Keratinocyte (primary cell): ENCODE results near the gene UBA3. TPM values are rescaled to one million over a fixed set of nuclear protein-coding genes. Genes with fewer than 3 reads are reported as not detected.

ENCODE experiments used
- DNase-seq: peaks from one replicate; pipeline ENCODE4 v3.0.0-alpha.2; 2011; ENCODE audit warnings: low read depth, missing footprints, low spot score
- FAIRE-seq: peaks from 2 replicates; lab custom pipeline; 2011; peaks lifted over from hg19 to GRCh38; lab: Jason Lieb, UNC
- H2AFZ ChIP-seq: 2 replicates; pipeline ENCODE4 v1.6.0; 2012; ENCODE audit warnings: low read length, control low read depth, inconsistent platforms; ENCODE audit not compliant: control insufficient read depth
- H3K27ac ChIP-seq: 2 replicates; pipeline ENCODE4 v1.5.1; 2011; ENCODE audit warnings: low read length; ENCODE audit not compliant: control insufficient read depth, insufficient read depth
- H3K27me3 ChIP-seq: 3 replicates; pipeline ENCODE4 v1.6.0; 2011; ENCODE audit warnings: low read length; ENCODE audit not compliant: control insufficient read depth, insufficient read depth; ENCODE audit errors: extremely low read depth
- H3K36me3 ChIP-seq, 2 experiments: 2 replicates in 1 of 2; 3 replicates in 1 of 2; pipeline ENCODE4 v1.5.1; 2011; ENCODE audit warnings: low read length in 2 of 2, mild to moderate bottlenecking in 1 of 2; ENCODE audit not compliant: control insufficient read depth in 2 of 2, insufficient read depth in 2 of 2; ENCODE audit errors: extremely low read depth in 1 of 2
- H3K4me1 ChIP-seq: 3 replicates; pipeline ENCODE4 v1.5.1; 2011; ENCODE audit warnings: low read length; ENCODE audit not compliant: control insufficient read depth, insufficient read depth; ENCODE audit errors: extremely low read depth
- H3K4me2 ChIP-seq: 3 replicates; pipeline ENCODE4 v1.6.0; 2011; ENCODE audit warnings: low read depth, low read length; ENCODE audit not compliant: control insufficient read depth, insufficient read depth; ENCODE audit errors: extremely low read depth
- H3K4me3 ChIP-seq, 3 experiments: fragments of 200-600 bp in 1 of 3; sonication (generic) in 1 of 3; 2 replicates in 2 of 3; 3 replicates in 1 of 3; pipeline ENCODE4 v1.5.1; 2011 to 2016; ENCODE audit warnings: low read length in 3 of 3, mild to moderate bottlenecking in 3 of 3, control low read depth in 2 of 3, inconsistent platforms in 1 of 3, low read depth in 1 of 3, mixed read lengths in 1 of 3, mixed run types in 1 of 3, moderate library complexity in 1 of 3; ENCODE audit not compliant: control insufficient read depth in 2 of 3, insufficient read depth in 2 of 3; ENCODE audit errors: extremely low read depth in 1 of 3
- H3K79me2 ChIP-seq: 2 replicates; pipeline ENCODE4 v1.6.0; 2012; ENCODE audit warnings: low read length; ENCODE audit not compliant: control insufficient read depth, insufficient read depth
- H3K9ac ChIP-seq: 3 replicates; pipeline ENCODE4 v1.6.0; 2011; ENCODE audit warnings: low read length; ENCODE audit not compliant: control insufficient read depth, insufficient read depth; ENCODE audit errors: extremely low read depth
- H3K9me1 ChIP-seq: 3 replicates; pipeline ENCODE4 v1.6.0; 2011; ENCODE audit warnings: low read length; ENCODE audit not compliant: control insufficient read depth, insufficient read depth; ENCODE audit errors: extremely low read depth
- H3K9me3 ChIP-seq: 2 replicates; pipeline ENCODE4 v1.5.1; 2012; ENCODE audit warnings: low read depth, low read length; ENCODE audit not compliant: control insufficient read depth
- H4K20me1 ChIP-seq: 3 replicates; pipeline ENCODE4 v1.6.0; 2011; ENCODE audit warnings: low read length; ENCODE audit not compliant: control insufficient read depth, insufficient read depth; ENCODE audit errors: extremely low read depth
- CTCF ChIP-seq, 3 experiments: IDR thresholded peaks in 1 of 3; conservative IDR thresholded peaks in 1 of 3; optimal IDR thresholded peaks in 1 of 3; 2 replicates in 2 of 3; 3 replicates in 1 of 3; pipeline versions ENCODE3 to v1.5.1; 2011; ENCODE audit warnings: low read length in 3 of 3, mild to moderate bottlenecking in 3 of 3, moderate library complexity in 2 of 3, control low read depth in 1 of 3, inconsistent platforms in 1 of 3; ENCODE audit not compliant: insufficient read depth in 2 of 3; ENCODE audit errors: extremely low read depth in 1 of 3
- EZH2 ChIP-seq: IDR thresholded peaks from one replicate; pipeline ENCODE4 v1.6.1; 2012; ENCODE audit warnings: inconsistent platforms, mild to moderate bottlenecking, low read length, moderate library complexity
- dilution Hi-C: fragments of 300-500 bp; cut with MboI; formaldehyde crosslinking; loops from one replicate; pipeline ENCODE4 v1.7.0; 2020; ENCODE audit warnings: low sequenced_read_pairs; ENCODE audit not compliant: extremely low pct_ligation_motif_present
- polyA plus RNA-seq, 5 experiments: library from polyadenylated mRNA; depleted of rRNA in 3 of 5; stranded (reverse) in 3 of 5; stranded (forward) in 1 of 5; unstranded in 1 of 5; fragments of >200 nt; gene quantifications; 1 replicate in 1 of 5; 2 replicates in 3 of 5; 3 replicates in 1 of 5; pipeline versions ENCODE4 v1.2.1 to v1.2.3, GENCODE V29; 2011 to 2012; ENCODE audit warnings: missing spikeins in 2 of 5, low read depth in 1 of 5, low replicate concordance in 1 of 5

UBA3 gene
- polyA plus RNA-seq, 1 donor (not counting 4 experiments of a cell fraction or from before 2014, with no cell fraction given): 125 TPM

- Histone ChIP-seq H3K9ac (peak overlapping the region; percentile 90), H3K9me1 (no peaks in the 10 kb centered on the region), H3K4me1 (peaks cover 79% of the 10 kb centered on the region), H4K20me1 (no peaks in the 10 kb centered on the region), H3K27ac (peak overlapping the region; percentile 94), H3K9me3 (no peaks in the 10 kb centered on the region), H3K79me2 (peaks cover 32% of the 10 kb centered on the region), H3K4me3 (peak overlapping the region; percentile 74 to 94 (median 90)), H3K27me3 (no peaks in the 10 kb centered on the region), H3K36me3 (peaks cover 1 to 3% of the 10 kb centered on the region in 2 experiments), H3K4me2 (peak overlapping the region; percentile 87), H2AFZ (peak overlapping the region; percentile 74)
- DNase-seq (no peak), FAIRE-seq (peak; percentile 5)
- dilution Hi-C loops: no loop called here
- no peak for TF ChIP-seq CTCF (optimal IDR thresholded peaks at IDR 0.05 in 1 of 3, IDR thresholded peaks at IDR 0.05 in 1 of 3, conservative IDR thresholded peaks at IDR 0.05 in 1 of 3; ENCODE audit: extremely low read depth in 1 of 3, insufficient read depth in 2 of 3, low read length in 3 of 3)
- TF ChIP-seq EZH2: no peak
Measured at GRCh38 chr3:69085168-69085832, 5.1 kb upstream of the UBA3 start.

- H3K4me1 ChIP-seq: peaks cover 72% of the 10 kb centered on the region
- H3K9me3 ChIP-seq: no peaks in the 10 kb centered on the region
- peak; percentile 88 for FAIRE-seq
- no peaks in the 10 kb centered on the region for H3K27me3 ChIP-seq
- H3K4me2 ChIP-seq: peak within 1 kb of the TSS; percentile 87
- H4K20me1 ChIP-seq: no peaks in the 10 kb centered on the region
- no peaks in the 10 kb centered on the region for H3K9me1 ChIP-seq
- dilution Hi-C loops: no loop called here
- peaks cover 34% of the 10 kb centered on the region for H3K79me2 ChIP-seq
- TF ChIP-seq EZH2 (no peak), CTCF (optimal IDR thresholded peaks at IDR 0.05 in 1 of 3, IDR thresholded peaks at IDR 0.05 in 1 of 3, conservative IDR thresholded peaks at IDR 0.05 in 1 of 3; ENCODE audit: extremely low read depth in 1 of 3, insufficient read depth in 2 of 3, low read length in 3 of 3) (no peak)
- H3K27ac ChIP-seq: peak within 1 kb of the TSS; percentile 94
- peak within 1 kb of the TSS; percentile 74 to 94 (median 90) for H3K4me3 ChIP-seq
- H2AFZ ChIP-seq: peak within 1 kb of the TSS; percentile 74
- peaks cover 1 to 3% of the 10 kb centered on the region in 2 experiments for H3K36me3 ChIP-seq
- DNase-seq: no peak
- H3K9ac ChIP-seq: peak within 1 kb of the TSS; percentile 90
Measured at GRCh38 chr3:69084326-69085167, 4.4 kb upstream of the UBA3 start, which contains the start of gene ARL6IP5. TSS of gene ARL6IP5 (plus strand) at chr3:69084937. CDS start at chr3:69085048, 111 bp downstream.
